SK-MEL-5 (cell line): ENCODE data around the gene NEB. TPM values are rescaled to one million over a fixed set of nuclear protein-coding genes. Genes with fewer than 3 reads are reported as not detected.
"Not testable (repeated sequence)": the region's sequence is repeated elsewhere in the genome, so short reads cannot be mapped to it uniquely, and the experiment has no call there.

Experiments
- DNase-seq: peaks from one replicate; pipeline ENCODE4 v3.0.0-alpha.2; 2016; ENCODE audit warnings: low read depth, low spot score
- in situ Hi-C: cut with HindIII; loops from 2 replicates; pipeline ENCODE4 v1.10.0; 2016; ENCODE audit warnings: low sequenced_read_pairs, high pct_unique_total_duplicates, low pct_unique_long_range_greater_than_20kb
- total RNA-seq: library from RNA; depleted of rRNA; stranded (reverse); fragments of >200 nt; shearing (Covaris generic); gene quantifications from 2 replicates; pipeline ENCODE4 v1.2.3, GENCODE V29; 2014

NEB gene
- total RNA-seq, 1 experiment from 2014 or later = 1.4 TPM

- no peak for DNase-seq
- in situ Hi-C loops = no loop called here
Observed at GRCh38 chr2:151672277-151672676, 62.0 kb downstream of the NEB start.

- in situ Hi-C loops = no loop called here
- DNase-seq = no peak
Observed at GRCh38 chr2:151670846-151671597, 63.3 kb downstream of the NEB start.

GRCh38 chr2:151670346-151670745, 63.9 kb downstream of the NEB start:
- no peak for DNase-seq
- in situ Hi-C loops = no loop called here

GRCh38 chr2:151669585-151670081, 64.6 kb downstream of the NEB start:
- in situ Hi-C loops = no loop called here
- no peak for DNase-seq

GRCh38 chr2:151668737-151669136, 65.5 kb downstream of the NEB start:
- in situ Hi-C loops = no loop called here
- DNase-seq = no peak

- in situ Hi-C loops = no loop called here
- DNase-seq = no peak
Observed at GRCh38 chr2:151665959-151666358, 68.3 kb downstream of the NEB start.

- no peak for DNase-seq
- in situ Hi-C loops = no loop called here
Observed at GRCh38 chr2:151664520-151664919, 69.8 kb downstream of the NEB start.

- in situ Hi-C loops = no loop called here
- no peak for DNase-seq
Observed at GRCh38 chr2:151661625-151662024, 72.7 kb downstream of the NEB start.

GRCh38 chr2:151658081-151658480, 76.2 kb downstream of the NEB start:
- in situ Hi-C loops = no loop called here
- DNase-seq = no peak

- DNase-seq = no peak
Observed at GRCh38 chr2:151657667-151658076, 76.6 kb downstream of the NEB start.

GRCh38 chr2:151655663-151656398, 78.4 kb downstream of the NEB start:
- in situ Hi-C loops = no loop called here

More at GRCh38 chr2:151657667-151658076, 76.6 kb downstream of the NEB start:
- in situ Hi-C loops = no loop called here

GRCh38 chr2:151654891-151655290, 79.4 kb downstream of the NEB start:
- no peak for DNase-seq
- in situ Hi-C loops = no loop called here

More at GRCh38 chr2:151655663-151656398, 78.4 kb downstream of the NEB start:
- no peak for DNase-seq

- in situ Hi-C loops = no loop called here
- no peak for DNase-seq
Observed at GRCh38 chr2:151654085-151654484, 80.2 kb downstream of the NEB start.

GRCh38 chr2:151651274-151651673, 83.0 kb downstream of the NEB start:
- in situ Hi-C loops = no loop called here

GRCh38 chr2:151650456-151650855, 83.8 kb downstream of the NEB start:
- no peak for DNase-seq
- in situ Hi-C loops = no loop called here

More at GRCh38 chr2:151651274-151651673, 83.0 kb downstream of the NEB start:
- no peak for DNase-seq

GRCh38 chr2:151649966-151650365, 84.3 kb downstream of the NEB start:
- in situ Hi-C loops = no loop called here
- no peak for DNase-seq

GRCh38 chr2:151649400-151649799, 84.9 kb downstream of the NEB start:
- in situ Hi-C loops = no loop called here
- DNase-seq = no peak

GRCh38 chr2:151646512-151646911, 87.8 kb downstream of the NEB start:
- DNase-seq, in situ Hi-C loops: not testable (repeated sequence)

- no peak for DNase-seq
- in situ Hi-C loops = no loop called here
Observed at GRCh38 chr2:151644580-151644979, 89.7 kb downstream of the NEB start.
